GM18520 (cell line): Measurements from ENCODE around the gene PIBF1.
"Not testable (repeated sequence)": the region's sequence is repeated elsewhere in the genome, so short reads cannot be mapped to it uniquely, and the experiment has no call there.

ENCODE experiments used
- ATAC-seq: cut with Tn5 transposase; IDR thresholded peaks from one replicate; pipeline ENCODE4 v1.9.1; 2021; ENCODE audit not compliant: unreplicated experiment

PIBF1 gene, protein sequence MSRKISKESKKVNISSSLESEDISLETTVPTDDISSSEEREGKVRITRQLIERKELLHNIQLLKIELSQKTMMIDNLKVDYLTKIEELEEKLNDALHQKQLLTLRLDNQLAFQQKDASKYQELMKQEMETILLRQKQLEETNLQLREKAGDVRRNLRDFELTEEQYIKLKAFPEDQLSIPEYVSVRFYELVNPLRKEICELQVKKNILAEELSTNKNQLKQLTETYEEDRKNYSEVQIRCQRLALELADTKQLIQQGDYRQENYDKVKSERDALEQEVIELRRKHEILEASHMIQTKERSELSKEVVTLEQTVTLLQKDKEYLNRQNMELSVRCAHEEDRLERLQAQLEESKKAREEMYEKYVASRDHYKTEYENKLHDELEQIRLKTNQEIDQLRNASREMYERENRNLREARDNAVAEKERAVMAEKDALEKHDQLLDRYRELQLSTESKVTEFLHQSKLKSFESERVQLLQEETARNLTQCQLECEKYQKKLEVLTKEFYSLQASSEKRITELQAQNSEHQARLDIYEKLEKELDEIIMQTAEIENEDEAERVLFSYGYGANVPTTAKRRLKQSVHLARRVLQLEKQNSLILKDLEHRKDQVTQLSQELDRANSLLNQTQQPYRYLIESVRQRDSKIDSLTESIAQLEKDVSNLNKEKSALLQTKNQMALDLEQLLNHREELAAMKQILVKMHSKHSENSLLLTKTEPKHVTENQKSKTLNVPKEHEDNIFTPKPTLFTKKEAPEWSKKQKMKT

DNA sequence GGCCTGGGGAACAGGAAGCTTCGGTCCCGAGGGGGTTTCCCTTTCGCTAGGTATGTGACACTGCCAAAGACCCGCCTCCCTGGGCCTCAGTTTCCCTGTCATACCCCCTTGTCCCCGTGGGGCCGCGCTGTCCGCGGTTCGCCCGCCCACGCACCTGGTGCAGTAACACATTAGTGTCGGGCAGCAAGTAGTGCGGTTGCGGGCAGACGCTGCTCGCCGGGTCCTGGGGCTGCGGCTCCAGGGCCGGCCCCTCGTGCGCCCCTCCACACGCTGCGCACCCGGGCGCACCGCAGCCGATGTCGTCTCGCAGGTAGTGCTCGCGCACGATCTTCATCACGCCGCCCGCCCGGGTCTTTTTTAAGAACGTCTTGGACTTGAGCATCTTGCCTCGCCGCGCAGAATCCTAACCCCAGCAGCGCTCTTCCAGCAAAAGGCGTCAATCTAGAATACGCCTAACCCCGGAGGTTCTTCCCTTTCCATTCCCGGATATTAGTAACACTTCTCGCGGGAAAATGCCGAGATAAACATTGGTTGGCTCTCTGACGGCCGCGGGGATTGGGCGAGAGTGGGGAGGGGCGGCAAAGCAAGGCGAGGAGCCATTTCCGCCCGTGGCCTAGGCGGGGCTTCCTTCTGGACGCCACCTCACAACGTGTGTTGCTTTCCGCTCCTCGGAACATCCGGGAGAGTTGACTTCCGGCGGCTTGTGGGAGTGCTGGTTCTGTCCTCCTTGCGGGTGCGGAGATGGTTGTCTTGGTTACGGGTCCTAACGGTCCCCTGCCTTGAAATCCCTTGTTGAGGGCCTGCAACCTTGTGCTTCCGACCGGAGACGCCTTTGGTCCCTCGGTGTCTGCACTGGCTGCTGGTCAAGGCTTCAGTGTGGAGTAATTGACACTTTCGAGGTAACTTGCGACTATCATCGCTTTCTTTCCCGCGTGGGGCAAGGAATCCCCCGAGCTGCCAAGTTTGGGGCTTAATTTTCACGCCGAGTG is at the start of gene PIBF1, which contains the start of gene DIS3:
PIBF1 (plus strand) TSS at position 683 of the 989 bp plus-strand sequence. CDS start 1,337 bp downstream, outside the sequence.
DIS3 (minus strand) TSS at position 450 of the 989 bp plus-strand sequence; CDS start at position 382, 68 bp downstream.
- ATAC-seq = peak; percentile 95

DNA sequence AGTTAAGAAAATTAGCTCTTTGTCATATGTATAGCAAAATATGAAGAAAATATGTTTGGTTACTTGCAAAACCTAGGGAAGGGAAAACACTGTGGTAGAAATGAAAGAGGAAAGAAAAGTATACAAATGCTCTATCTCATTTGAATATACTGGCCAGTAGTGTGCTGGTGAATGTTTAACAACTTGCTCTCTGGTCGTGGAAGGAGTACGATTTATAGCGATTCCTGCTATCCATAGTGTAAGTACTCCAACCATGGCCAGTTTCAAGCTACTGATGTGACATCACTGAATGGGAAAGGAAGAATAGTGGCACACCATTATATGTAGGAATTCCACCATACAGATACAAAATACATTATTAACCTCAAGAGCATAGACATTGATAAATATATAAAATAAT is 44.9 kb upstream of the PIBF1 start:
- ATAC-seq = no peak

DNA sequence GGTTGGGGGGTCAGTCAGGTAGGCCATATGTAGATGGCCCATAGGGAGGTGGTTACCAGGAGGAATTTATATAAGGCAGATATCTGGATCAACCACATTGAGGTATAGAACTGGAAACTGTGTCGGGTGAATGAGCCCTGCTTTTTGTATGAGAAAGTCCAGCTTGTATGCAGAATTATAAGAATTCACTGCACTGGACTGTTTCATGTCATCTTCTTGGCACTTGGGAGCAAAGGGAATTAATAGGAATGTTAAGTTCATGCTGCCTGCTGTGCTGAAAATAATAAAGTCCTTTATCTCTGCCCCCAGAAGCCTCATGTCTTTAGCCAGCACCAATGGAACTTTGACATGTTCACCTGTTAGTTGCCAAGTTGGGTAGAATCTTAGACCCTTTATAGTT is 41.9 kb upstream of the PIBF1 start:
- no peak for ATAC-seq

DNA sequence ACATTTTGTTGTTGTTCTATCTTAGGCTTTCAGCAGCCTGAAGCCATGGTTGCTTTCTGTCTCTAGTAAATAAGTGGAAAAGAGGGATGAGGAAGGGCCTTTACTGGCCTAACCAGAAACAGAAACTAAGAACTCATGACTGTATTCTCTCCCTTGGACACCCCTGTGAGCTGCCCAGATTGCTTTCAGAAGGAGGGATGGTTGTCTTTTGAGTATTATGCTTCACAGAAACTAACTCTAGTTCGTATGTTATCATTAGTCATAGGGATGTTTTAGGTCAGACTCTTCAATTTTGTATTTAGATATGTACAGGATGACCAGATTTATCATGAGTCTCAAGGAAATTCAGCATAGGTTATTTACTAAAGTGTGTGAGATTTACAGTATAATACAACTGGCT is 36.7 kb upstream of the PIBF1 start:
- ATAC-seq = no peak

DNA sequence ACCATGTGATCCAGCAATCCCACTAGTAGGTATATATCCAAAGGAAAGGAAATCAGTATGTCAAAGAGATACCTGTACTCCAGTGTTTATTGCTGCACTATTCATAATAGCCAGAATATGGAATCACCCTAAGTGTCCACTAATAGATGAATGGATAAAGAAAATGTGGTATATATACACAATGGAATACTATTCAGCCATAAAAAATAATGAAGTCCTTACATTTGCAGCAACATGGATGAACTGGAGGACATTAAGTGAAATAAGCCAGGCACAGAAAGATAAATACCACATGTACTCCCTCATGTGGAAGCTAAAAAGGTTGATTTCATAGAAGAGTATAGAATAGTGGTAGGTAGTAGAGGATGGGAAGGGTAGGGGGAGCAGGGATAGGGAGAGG is 30.7 kb upstream of the PIBF1 start:
- no peak for ATAC-seq

DNA sequence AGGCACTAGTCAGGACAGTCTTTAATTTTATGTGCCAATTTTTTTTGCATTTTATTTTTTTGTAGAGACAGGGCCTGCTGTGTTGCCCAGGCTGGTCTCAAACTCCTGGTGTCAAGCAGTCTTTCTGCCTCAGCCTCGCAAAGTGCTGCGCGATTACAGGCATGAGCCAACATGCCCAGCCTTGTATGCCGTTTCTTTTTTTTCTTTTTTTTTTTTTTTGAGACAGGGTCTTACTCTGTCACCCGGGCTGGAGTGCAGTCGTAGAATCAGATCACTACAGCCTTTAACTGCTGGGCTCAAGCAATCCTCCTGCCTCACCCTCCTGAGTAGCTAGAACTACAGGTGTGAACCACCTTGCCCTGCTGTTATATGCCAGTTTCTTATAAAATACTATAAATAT is 27.8 kb upstream of the PIBF1 start:
- no peak for ATAC-seq

DNA sequence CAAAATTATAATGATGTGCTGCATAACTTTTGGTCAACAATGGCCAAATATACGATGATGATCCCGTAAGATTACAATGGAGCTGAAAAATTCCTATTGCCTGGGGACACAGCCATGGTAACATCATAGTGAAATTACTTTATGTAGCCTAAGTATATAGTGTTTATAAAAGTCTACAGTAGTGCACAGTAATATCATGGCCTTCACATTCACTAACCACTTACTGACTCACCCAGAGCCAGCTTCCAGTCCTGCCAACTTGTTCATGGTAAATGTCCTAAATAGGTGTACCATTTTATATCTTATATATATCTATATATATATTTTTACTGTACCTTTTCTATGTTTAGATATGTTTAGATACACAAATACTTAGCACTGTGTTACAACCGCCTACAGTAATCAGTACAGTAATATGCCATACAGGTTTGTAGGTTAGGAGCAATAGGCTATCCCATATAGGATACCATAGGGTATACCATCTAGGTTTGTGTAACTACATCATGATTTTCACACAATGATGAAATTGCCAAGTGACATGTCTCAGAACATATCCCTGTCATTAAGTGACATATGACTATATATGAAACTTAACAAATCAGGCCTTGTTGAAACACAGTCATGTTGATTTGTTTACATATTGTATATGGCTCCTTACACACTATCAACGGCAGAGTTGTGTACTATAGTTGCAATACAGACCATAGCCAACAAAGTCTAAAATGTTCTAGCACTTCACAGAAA is 24.0 kb upstream of the PIBF1 start:
- ATAC-seq = no peak

DNA sequence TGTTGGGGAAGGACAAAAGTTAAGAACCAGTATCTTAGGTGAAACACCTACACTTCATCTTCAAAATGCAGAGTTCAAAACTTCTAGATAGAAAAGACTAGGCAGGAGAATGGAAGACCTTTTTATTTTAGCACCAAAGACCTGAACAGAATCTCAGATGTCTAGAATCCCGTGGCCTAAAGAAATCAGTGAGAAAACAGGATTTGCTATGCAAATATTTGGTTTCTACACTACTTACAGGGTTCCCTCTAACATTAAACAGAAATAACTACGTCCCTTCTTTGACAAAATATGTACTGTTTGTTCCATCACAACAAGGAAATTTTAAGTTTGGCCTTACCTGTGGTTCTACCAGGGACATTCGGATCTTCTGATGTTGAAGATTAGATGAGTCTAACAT is 21.7 kb upstream of the PIBF1 start:
- peak; percentile 46 for ATAC-seq

DNA sequence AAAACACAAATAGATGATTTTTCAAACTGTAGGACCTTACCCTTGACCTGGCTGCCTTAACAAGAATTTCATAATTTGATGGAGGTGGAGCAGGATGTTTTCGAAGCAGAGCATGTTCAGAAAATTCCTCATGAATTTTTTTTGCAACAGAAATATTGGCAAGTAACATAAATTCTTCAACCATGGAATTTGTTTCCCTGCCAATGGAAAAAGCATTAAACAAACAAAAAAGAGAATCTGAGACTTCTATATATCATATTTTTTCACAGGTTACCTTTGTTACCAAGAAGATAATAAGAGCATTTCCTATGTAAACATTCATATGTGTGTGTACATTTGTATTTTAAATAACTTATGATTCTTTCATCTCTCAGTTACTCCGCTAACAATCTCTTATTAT is 18.5 kb upstream of the PIBF1 start:
- no peak for ATAC-seq

DNA sequence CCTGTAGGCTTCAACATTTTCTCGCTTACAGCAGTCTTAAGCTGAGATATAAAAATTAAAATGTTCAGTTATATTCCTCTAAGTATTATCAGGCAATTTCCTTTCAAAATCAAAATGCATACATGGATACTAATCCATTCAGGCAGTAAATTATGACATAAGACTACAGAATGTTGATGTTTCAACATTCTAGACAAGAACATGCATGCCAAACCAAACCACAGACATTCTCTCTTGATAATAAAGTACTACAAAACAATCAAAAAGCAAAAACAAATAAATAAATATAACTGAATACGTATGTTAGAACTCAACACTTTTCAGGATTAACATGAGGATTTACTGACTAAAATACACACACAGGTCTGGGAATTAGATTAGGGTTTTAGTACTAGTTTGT is 7.9 kb upstream of the PIBF1 start:
- no peak for ATAC-seq

DNA sequence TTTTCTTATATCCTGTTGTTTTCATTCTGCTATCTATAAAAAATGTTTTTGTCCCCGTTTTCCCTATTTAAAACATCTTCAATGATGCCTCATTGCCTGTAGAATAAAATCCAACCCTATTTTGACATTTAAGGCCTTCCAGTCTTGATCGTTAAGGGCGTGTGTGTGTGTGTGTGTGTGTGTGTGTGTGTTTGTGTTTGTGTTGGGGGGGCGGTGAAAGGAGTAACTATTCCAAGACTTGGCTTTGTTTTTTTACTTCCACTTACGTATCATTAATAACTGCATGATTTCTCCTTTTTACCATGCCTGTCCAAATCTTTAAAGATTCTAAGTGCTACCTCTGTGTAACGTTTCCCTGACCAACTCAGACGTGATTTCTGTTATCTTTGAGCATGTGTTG is 784 bp downstream of the PIBF1 start:
- no peak for ATAC-seq

DNA sequence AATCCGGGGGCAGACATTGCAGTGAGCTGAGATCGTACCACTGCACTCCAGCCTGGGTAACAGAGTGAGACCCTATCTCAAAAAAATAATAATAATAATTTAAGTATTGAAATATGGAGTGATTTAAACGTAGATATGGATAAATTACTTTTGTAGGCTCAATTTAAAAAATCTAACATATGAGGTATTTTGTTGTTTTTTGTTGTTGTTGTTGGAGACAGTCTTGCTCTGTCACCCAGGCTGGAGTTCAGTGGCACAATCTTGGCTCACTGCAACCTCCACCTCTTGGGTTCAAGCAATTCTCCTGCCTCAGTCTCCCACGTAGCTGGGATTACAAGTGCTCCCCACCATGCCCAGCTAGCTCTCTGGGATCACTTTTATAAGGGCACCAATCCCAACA is 2.7 kb downstream of the PIBF1 start:
- not testable (repeated sequence) for ATAC-seq

DNA sequence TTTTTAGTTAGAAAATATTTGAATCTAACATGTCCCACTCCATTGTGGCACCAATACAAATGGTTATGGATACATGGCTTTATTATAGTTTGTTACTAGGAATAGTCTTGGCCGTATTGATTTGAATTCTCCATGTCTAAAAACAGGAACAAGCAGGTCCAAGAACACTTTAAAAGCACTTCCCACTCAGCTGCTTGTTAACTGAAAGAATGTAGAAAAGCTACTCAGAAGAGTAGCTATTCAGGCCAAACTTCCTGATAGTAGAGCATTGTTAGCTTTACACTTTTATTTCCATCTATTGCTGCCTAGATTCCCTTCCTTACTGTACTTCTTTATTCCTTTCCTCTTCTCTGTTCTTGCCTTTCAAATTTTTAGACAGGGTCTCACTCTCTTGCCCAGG is 6.9 kb downstream of the PIBF1 start:
- ATAC-seq = no peak

DNA sequence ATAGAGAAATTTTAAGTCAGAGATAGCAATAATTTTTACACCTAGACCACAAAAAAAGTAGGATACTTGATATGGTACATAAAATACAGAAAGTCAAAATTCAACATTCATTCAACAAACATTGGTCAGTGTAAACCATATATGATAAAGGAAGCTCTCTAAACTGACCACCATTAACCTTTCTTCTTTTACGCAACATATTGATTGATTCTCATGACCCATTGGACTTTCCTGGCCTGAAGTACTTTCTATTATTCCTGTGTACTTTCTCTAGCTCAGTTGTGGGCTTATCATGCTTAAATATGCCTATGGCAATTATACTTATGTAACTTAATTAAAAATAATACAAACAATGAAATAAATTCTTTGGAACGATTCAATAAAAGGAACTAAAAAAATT is 10.7 kb downstream of the PIBF1 start:
- ATAC-seq = no peak

DNA sequence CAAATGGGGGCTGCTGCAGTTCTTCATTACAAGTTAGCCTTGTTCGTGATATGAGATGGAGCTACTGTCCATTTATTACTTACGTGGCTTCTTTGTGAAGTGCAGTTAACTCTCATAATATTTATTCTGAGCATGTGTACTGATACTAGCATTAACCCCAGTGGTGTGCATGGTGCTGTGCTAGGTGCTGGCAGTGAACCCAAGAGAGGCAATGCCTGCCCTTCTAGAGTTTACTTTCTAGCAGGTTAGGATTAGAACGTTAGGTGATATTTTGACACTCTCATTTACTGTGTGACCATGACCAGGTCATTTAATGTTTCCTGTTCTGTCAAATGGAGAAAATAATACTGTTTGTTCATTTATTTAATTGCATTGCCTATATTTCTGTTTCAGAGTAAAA is 16.9 kb downstream of the PIBF1 start:
- no peak for ATAC-seq

DNA sequence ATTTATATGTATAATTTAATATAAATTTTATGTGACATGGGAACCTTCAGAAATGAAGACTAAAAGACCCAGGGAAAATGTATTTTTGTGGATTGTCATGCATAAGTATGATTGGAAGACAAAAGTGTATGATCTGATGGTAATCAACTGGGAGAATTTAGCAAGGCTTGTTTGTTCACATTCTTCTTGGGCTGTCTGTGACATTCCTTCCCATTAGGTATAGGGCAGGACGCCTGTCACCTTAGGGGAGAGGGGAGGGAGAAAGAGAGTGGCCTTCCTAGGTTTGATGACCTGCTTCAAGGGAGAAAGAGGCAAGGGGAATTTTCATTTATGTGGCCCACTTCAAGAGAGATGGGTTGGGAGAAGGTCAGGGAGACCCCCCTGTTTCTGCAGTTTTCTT is 22.4 kb downstream of the PIBF1 start:
- no peak for ATAC-seq

DNA sequence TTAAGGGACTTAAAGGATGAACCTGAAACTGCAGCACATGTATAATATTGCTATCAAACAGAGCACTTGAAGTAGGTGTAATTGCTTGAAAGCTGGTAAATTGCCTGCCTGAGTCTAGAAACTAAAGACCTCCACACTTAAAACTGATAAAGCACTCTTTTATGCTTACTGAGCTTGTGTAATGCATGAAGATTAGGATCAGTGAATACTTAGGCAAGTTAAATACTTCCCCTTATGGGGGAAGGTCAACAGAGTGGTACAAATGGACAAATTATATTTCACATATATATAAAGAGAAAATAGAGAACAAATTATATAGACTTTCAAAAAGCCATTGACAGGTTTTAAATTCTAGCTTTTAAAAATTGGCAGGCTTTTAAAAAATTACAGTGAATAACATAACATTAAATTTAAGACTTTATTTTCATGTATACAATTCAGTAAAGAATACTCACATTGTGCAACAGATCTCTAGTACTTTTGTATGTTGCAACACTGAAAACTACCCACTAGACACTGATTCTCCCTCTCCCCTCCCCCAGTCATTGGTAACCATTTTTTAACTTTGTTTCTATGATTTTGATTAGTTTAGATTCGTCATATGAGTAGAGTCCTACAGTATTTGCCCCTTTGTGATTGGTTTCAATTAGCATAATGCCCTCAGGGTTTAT is 23.9 kb downstream of the PIBF1 start:
- ATAC-seq = no peak

DNA sequence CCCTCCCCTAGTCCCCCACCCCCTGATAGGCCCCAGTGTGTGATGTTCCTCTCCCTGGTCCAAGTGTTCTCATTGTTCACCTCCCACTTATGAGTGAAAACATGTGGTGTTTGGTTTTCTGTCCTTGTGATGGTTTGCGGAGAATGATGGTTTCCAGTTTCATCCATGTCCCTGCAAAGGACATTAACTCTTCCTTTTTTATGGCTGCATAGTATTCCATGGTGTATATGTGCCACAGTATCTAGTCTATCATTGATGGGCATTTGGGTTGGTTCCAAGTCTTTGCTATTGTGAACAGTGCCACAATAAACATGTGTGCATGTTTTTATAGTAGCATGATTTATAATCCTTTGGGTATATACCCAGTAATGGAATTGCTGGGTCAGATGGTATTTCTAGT is 24.6 kb downstream of the PIBF1 start:
- not testable (repeated sequence) for ATAC-seq

DNA sequence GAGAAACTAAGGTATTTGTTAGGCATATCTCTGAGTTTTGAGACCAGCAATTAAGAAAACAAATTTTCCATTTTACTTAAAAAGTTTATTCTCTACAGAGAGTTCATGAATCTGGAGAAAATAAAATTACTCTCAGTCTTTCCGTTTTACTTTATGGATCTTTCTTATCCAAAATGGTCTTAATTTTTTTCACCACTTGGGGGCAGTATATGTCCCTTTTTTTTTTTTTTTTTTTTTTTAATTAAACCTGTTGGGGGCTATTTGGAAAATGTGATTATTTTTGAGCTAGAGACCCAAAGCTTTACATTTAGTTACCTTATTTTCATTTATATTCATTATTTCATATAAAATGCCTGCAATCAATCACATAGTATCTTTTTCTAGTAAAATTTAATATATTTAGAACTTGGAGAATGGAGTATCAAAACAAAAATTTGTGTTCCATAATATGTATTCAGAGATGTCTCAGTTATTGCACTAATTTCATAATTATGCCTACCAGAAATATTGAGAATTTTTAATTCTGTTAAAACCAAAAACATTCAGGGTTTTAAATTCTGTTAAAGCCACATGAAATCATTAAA is 27.1 kb downstream of the PIBF1 start:
- no peak for ATAC-seq
